H4 (cell line): ENCODE measurements around the gene AGBL2. TPM values are rescaled to one million over a fixed set of nuclear protein-coding genes. Genes with fewer than 3 reads are reported as not detected.

Experiments
- DNase-seq: peaks from one replicate; pipeline ENCODE4 v3.0.0-alpha.2; 2015; ENCODE audit warnings: low spot score
- total RNA-seq: library from RNA; depleted of rRNA; stranded (reverse); fragments of >200 nt; shearing (Covaris generic); gene quantifications from 2 replicates; pipeline ENCODE4 v1.2.3, GENCODE V29; 2014; rRNA removed

Gene AGBL2
- total RNA-seq, 1 experiment from 2014 or later: 0.12 TPM

DNA sequence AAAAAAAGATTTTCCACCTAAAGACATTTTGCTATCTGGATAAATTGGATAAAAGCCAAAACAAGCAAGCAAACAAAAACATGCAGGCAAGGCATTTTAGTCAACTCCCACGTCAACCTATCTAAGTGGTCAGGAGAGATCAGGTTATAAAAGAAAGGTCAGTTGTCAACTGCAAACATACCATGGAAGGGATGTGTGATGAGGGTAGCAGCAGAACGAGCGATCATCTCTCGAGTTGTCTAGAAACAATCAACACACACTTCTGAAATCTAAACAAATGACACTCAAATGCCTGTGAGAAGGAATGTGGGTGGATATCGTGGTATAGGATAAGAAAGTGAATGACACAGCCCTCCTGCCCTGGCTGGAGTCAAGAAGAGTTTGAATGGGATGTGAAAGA is 83.7 kb downstream of the AGBL2 start:
- DNase-seq: no peak

DNA sequence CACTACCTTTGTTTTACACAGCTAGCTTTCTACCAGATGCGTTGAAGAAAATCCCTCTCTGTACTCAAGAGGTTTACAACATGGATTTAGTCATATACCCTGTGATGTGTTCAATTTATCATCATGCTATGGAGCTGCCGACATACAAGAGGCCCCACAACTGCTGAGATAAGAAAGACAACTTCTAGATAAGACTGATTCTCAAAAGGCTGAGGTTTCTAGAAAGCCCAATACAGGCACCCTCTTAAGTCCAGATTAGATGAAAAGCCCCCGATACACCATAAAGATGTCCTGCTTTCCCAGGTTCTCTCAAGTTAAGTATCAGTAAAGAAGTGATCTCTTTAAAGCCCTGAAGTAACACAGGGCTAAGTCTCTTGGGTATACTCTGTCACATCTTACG is 87.1 kb downstream of the AGBL2 start:
- DNase-seq: no peak

DNA sequence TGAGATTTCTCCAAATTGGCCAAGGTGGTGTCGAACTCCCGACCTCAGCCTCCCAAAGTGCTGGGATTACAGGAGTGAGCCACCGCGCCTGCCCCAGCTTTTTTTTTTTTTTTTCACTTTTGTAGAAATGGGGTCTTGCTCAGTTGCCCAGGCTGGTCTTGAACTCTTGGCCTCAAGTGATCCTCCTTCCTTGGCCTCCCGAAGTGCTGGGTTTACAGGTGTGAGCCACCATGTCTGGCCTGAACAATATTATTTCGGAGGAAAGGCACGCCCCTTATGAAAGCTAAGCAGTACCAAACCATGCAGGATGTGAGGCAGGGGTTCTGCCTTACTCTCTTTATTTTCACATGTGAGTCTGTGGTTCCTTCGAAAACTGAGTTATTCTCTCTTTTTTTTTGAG is 88.9 kb downstream of the AGBL2 start:
- DNase-seq: no peak

DNA sequence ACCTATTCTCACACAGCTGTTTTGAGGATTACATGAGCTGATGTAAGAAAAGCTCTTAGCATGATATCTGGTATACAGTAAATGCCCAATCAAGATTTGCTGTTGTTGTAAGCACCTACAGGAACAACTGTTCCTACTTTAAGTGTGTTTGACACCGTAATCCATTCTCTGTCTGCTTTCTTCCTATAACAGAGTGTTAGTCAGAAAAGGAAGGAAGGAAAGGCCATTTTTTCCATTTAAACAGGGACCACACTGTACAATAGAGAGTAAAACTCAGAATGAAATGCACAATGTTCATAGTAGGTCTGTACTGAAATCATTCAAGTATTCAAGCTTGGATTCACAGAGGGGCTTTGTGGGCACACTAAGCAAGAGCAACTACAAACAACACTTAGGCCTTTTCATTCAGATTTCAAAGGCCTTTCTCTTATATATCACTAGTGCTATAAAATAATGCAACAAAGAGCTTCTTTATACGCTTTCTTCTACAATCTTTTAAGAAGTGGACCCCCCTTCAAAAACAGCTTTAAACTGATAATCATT is 94.3 kb downstream of the AGBL2 start:
- no peak for DNase-seq

DNA sequence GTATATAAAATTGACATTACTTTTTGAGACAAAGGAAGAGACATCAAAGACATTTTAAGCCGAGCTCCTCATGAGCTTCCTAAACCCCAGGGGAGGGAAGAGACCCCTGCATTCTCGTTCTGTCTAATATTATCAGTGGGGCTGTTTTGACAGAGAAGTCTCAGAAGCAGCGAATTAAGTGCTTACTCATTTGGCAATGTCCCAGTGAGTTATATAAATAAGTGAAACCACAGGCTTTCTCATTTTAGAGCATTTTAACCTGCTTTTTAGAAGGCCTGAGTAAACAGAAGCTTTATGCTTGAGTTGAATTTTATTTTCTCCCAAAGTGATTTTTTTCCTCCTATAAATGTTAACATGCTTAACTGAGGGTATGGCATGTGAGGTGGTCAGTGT is 97.8 kb downstream of the AGBL2 start:
- peak; percentile 64 for DNase-seq

DNA sequence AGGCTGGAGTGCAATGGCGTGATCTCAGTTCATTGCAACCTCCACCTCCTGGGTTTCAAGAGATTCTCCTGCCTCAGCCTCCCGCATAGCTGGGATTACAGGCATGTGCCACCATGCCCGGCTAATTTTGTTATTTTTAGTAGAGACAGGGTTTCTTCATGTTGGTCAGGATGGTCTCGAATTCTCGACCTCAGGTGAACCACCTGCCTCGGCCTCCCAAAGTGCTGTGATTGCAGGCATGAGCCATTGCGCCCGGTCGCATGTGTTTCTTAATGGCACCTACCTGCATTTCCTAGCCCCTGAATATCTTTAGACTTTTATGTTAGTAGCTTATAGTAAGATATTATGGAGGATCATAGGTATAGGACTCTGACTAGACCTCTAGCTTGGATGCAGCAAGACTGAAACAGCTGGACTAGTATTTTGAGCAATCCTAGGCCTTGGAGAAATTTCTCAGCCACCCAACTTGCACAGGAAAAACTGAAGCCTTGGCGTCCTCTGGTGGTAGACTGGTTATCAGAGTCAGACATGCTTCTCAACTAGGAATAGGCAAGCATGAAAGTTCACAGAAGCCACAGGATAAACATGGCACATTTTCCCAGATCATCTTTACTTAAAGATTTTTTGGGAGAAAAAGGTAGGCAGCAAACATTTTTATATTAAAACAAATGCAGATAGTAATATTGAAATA is 98.3 kb downstream of the AGBL2 start:
- peak; percentile 56 for DNase-seq

DNA sequence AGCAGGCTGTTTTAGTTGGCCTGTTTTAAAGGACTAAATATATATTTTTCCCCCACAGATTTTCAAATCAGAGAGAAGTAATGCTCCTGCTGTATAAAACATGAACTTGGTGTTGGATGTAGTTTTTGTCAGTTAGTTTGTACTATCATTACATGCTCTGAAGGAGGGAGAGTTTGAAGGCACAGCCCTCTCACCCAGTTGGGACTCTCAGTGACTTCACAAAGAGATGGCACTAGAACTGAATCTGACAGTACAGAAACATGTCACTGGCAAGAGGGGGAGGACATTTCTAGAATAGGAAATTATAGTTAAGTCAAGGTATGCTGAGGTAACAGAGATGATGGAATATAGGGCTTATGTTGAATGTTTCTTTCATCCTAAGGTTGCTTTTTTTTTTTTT is 99.9 kb downstream of the AGBL2 start:
- no peak for DNase-seq

DNA sequence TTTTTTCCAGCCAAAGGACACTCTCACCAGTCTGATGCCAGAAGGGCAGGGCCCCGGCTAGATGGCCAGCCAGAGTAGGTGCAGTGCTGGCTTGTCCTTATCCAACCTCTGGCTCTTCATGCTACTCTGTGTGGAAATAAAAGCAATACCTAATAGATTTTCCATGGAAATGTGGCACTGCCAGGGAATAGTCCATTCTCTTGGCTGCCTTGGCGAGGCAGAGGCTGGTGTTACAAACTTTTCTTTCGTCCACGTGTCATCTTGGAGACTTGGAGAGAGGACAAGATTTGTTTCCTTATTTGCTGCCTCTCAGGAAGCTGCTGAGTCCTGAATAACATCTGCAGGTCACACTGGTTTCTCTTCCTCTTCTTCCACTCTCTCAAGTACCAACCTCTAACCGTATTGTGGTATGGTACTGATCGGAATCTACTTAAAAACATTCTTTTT is 103.8 kb downstream of the AGBL2 start:
- DNase-seq: no peak

DNA sequence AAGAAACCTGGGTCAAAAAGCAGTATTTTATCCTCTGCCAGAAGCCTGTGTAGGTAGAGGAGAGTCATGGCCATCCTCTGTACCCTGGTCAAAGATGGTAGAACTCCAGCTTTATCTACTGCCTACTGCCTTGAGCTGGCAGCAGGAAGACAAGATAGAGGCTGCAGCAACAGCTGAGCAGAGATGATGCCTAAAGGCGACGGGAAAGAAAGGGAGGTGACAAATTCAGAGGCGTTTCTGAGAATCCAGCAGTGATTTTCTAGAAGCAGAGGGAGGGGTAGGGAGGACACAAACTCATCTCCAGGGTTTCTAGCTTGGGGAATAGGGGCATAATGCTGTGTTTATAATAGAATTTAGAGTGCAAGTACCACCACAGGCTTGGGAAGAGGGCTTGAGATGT is 105.5 kb downstream of the AGBL2 start:
- no peak for DNase-seq

Other genes starting within 250 kb of the AGBL2 start
- 52.1 and 58.8 TPM in 2 replicates for gene CELF1, start 162.2 kb downstream of the AGBL2 start, total RNA-seq
- gene PTPMT1, start 149.8 kb downstream of the AGBL2 start, total RNA-seq: 108 and 137 TPM in 2 replicates
- 30.8 and 35.5 TPM in 2 replicates for gene KBTBD4, start 136.4 kb downstream of the AGBL2 start, total RNA-seq
- 94.6 and 122 TPM in 2 replicates for gene NDUFS3, start 136.3 kb downstream of the AGBL2 start, total RNA-seq
- not detected in 2 replicates for gene FAM180B, start 128.7 kb downstream of the AGBL2 start, total RNA-seq
- not detected in 2 replicates for gene C1QTNF4, start 121.0 kb downstream of the AGBL2 start, total RNA-seq
- gene MTCH2, start 72.8 kb downstream of the AGBL2 start, total RNA-seq: 116 and 177 TPM in 2 replicates
- 13.1 and 17.6 TPM in 2 replicates for gene FNBP4, start 52.0 kb upstream of the AGBL2 start, total RNA-seq
- 32.9 and 33.1 TPM in 2 replicates for gene NUP160, start 133.0 kb upstream of the AGBL2 start, total RNA-seq